PC-3 (cell line): ENCODE results near the gene HMCN1. TPM values are rescaled to one million over a fixed set of nuclear protein-coding genes. Genes with fewer than 3 reads are reported as not detected.

Source experiments
- ATAC-seq: fragments of 200-7000 bp; cut with Tn5 transposase; 2 replicates; pipeline ENCODE4 v1.9.1; 2020; ENCODE audit warnings: mild to moderate bottlenecking, moderate library complexity
- BruUV-seq: library from RNA; stranded (reverse); fragments of 400-500 nt; replicated peaks from 2 replicates; lab custom pipeline; 2021; lab: Mats Ljungman, UMichigan
- CTCF ChIA-PET: fragments of 300-600 bp; sonication (Branson Sonifier 250); formaldehyde crosslinking; loops from one replicate; lab custom pipeline; 2022; ENCODE audit warnings: antibody characterized with exemption; lab: Charles Lee
- POLR2A ChIA-PET: fragments of 300-600 bp; sonication (Branson Sonifier 250); formaldehyde crosslinking; loops from one replicate; lab custom pipeline; 2022; ENCODE audit warnings: antibody characterized with exemption; ENCODE audit not compliant: unreplicated experiment; lab: Charles Lee
- DNase-seq: peaks from one replicate; pipeline ENCODE4 v3.0.0-alpha.2; 2015
- H2AFZ ChIP-seq: fragments of 300-600 bp; sonication (generic); 2 replicates; pipeline ENCODE4 v1.6.0; 2016; ENCODE audit warnings: antibody characterized with exemption, low read length
- H3F3A ChIP-seq: fragments of 300-600 bp; sonication (generic); one replicate; pipeline ENCODE4 v1.6.0; 2017; ENCODE audit warnings: antibody characterized with exemption, low read length, control low read depth, mild to moderate bottlenecking; ENCODE audit not compliant: unreplicated experiment
- H3K27ac ChIP-seq: fragments of 300-600 bp; sonication (generic); 2 replicates; pipeline ENCODE4 v1.5.1; 2016; ENCODE audit warnings: mild to moderate bottlenecking, low read length
- H3K27me3 ChIP-seq: fragments of 300-600 bp; sonication (generic); 2 replicates; pipeline ENCODE4 v1.6.1; 2016; ENCODE audit warnings: low read length, mixed read lengths
- H3K36me3 ChIP-seq: fragments of 300-600 bp; sonication (generic); 2 replicates; pipeline ENCODE4 v1.6.1; 2016; ENCODE audit warnings: low read depth, mixed run types, low read length, mixed read lengths
- H3K4me1 ChIP-seq: fragments of 300-600 bp; sonication (generic); 2 replicates; pipeline ENCODE4 v1.5.1; 2016; ENCODE audit warnings: low read length; ENCODE audit not compliant: insufficient read depth
- H3K4me2 ChIP-seq: fragments of 300-600 bp; sonication (generic); 2 replicates; pipeline ENCODE4 v1.6.0; 2016; ENCODE audit warnings: low read length
- H3K4me3 ChIP-seq: fragments of 300-600 bp; sonication (generic); 2 replicates; pipeline ENCODE4 v1.5.1; 2016; ENCODE audit warnings: mild to moderate bottlenecking, low read length, mixed read lengths
- H3K79me2 ChIP-seq: fragments of 300-600 bp; sonication (generic); 2 replicates; pipeline ENCODE4 v1.6.1; 2017; ENCODE audit warnings: low read length, mixed read lengths
- H3K9ac ChIP-seq: fragments of 300-600 bp; sonication (generic); 2 replicates; pipeline ENCODE4 v1.6.0; 2016; ENCODE audit warnings: mild to moderate bottlenecking, low read length
- H3K9me2 ChIP-seq: fragments of 300-600 bp; sonication (generic); replicated peaks from 2 replicates; pipeline ENCODE4 v1.6.1; 2016; ENCODE audit warnings: mixed run types, low read length, mixed read lengths
- H3K9me3 ChIP-seq: fragments of 300-600 bp; sonication (generic); 2 replicates; pipeline ENCODE4 v1.6.1; 2016; ENCODE audit warnings: low read length, mixed read lengths
- H4K20me1 ChIP-seq: fragments of 300-600 bp; sonication (generic); 2 replicates; pipeline ENCODE4 v1.6.1; 2016; ENCODE audit warnings: low read length, mixed read lengths
- EZH2 ChIP-seq: fragments of 300-600 bp; sonication (generic); IDR thresholded peaks from one replicate; pipeline ENCODE4 v1.6.1; 2017; ENCODE audit warnings: antibody characterized with exemption, mild to moderate bottlenecking, low read length; ENCODE audit not compliant: unreplicated experiment
- EZH2phosphoT487 ChIP-seq: fragments of 300-600 bp; sonication (generic); IDR thresholded peaks from 2 replicates; pipeline ENCODE4 v1.6.1; 2018; ENCODE audit warnings: mild to moderate bottlenecking, antibody characterized with exemption, low read length, borderline replicate concordance
- intact Hi-C: fragments of 100-400 bp; cut with micrococcal nuclease; formaldehyde crosslinking; loops from 2 replicates; pipeline ENCODE4 v1.9.0; 2023
- total RNA-seq: library from RNA; depleted of rRNA; stranded (reverse); fragments of >200 nt; gene quantifications from 2 replicates; pipeline ENCODE4 v1.2.3, GENCODE V29; 2014
- TF ChIP-seq, protein P1 (sequence below): fragments of 300-600 bp; sonication (generic); conservative IDR thresholded peaks from 2 replicates; pipeline ENCODE4 v1.5.1; 2017; ENCODE audit warnings: antibody characterized with exemption, low read depth, mild to moderate bottlenecking, low read length

The HMCN1 gene
- total RNA-seq, 1 experiment from 2014 or later, result 0.66 TPM

DNA sequence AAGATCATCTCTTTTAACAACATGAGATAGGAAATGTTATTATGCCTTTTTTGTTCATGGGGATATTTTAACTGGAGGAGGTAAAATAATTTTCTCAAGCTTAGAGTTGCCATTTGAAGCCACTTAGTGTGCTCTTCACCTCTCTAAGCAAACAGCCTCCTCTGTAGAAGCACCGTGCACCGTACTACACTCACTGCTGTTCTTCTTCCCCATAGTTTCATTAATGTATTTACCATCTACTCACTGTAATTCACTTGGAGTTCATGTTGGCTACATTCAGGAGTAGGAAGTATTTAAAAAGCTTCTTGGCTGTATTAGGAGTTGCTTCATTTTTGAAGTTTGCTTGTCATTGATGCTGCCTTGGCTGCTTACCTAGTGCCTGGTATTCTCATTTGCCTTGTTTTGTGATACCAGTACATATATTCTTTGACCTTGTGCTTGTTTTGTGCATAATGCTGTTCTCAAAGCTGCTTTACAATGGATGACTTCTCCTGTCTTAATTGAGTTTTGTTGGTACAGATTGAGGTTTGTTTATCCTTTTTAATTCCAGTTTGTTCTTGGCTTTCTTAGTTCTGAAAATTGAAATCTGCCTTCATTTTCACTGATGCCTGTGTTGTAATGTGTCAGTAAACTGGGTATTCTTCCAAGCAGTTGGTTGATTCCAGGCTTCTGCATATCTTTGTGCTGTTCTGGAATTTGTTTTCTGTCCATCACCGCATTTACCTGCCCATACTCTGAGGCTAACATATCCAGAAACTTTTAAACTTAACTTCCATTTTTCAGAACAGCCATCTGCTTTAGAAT lies 240.4 kb downstream of the HMCN1 start:
- intact Hi-C loops, result no loop called here
- Histone ChIP-seq H3K27me3 (no peaks in the 10 kb centered on the region), H3K79me2 (no peaks in the 10 kb centered on the region), H3K4me2 (no peak overlapping the region), H3K4me1 (peaks cover 35% of the 10 kb centered on the region), H3K27ac (no peak overlapping the region), H3K36me3 (no peaks in the 10 kb centered on the region), H2AFZ (no peak overlapping the region), H3K9me2 (no peaks in the 10 kb centered on the region), H3K9ac (no peak overlapping the region), H4K20me1 (no peaks in the 10 kb centered on the region), H3K9me3 (no peaks in the 10 kb centered on the region), H3F3A (no peaks in the 10 kb centered on the region), H3K4me3 (no peak overlapping the region)
- no peak for ATAC-seq
- POLR2A ChIA-PET, result no interaction called here
- CTCF ChIA-PET, result no interaction called here
- no peak for TF ChIP-seq EZH2
- TF ChIP-seq, protein P1, sequence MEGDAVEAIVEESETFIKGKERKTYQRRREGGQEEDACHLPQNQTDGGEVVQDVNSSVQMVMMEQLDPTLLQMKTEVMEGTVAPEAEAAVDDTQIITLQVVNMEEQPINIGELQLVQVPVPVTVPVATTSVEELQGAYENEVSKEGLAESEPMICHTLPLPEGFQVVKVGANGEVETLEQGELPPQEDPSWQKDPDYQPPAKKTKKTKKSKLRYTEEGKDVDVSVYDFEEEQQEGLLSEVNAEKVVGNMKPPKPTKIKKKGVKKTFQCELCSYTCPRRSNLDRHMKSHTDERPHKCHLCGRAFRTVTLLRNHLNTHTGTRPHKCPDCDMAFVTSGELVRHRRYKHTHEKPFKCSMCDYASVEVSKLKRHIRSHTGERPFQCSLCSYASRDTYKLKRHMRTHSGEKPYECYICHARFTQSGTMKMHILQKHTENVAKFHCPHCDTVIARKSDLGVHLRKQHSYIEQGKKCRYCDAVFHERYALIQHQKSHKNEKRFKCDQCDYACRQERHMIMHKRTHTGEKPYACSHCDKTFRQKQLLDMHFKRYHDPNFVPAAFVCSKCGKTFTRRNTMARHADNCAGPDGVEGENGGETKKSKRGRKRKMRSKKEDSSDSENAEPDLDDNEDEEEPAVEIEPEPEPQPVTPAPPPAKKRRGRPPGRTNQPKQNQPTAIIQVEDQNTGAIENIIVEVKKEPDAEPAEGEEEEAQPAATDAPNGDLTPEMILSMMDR, result no peak
- TF ChIP-seq EZH2phosphoT487, result no peak
- no TSS peak for BruUV-seq
- DNase-seq, result no peak

GRCh38 chr1:185980891-185981290 lies 246.7 kb downstream of the HMCN1 start:
- BruUV-seq, result no TSS peak

More at GRCh38 chr1:185980891-185981290, 246.7 kb downstream of the HMCN1 start:
- intact Hi-C loops, result no loop called here
- Histone ChIP-seq H3K36me3 (no peaks in the 10 kb centered on the region), H4K20me1 (no peaks in the 10 kb centered on the region), H3K79me2 (no peaks in the 10 kb centered on the region), H3K9me3 (no peaks in the 10 kb centered on the region), H3K27ac (no peak overlapping the region), H3K4me3 (no peak overlapping the region), H3K4me1 (no peaks in the 10 kb centered on the region), H3K27me3 (no peaks in the 10 kb centered on the region), H3F3A (no peaks in the 10 kb centered on the region), H3K9me2 (no peaks in the 10 kb centered on the region), H2AFZ (no peak overlapping the region), H3K9ac (no peak overlapping the region), H3K4me2 (no peak overlapping the region)
- ATAC-seq (no peak), DNase-seq (no peak)
- POLR2A ChIA-PET, result no interaction called here
- TF ChIP-seq EZH2phosphoT487, result no peak
- TF ChIP-seq, protein P1, result no peak
- TF ChIP-seq EZH2, result no peak
- CTCF ChIA-PET, result no interaction called here
